ENCODE data around the gene HTR7.
"Not testable (repeated sequence)": the region's sequence is repeated elsewhere in the genome, so short reads cannot be mapped to it uniquely, and the experiment has no call there.

HTR7 gene

DNA sequence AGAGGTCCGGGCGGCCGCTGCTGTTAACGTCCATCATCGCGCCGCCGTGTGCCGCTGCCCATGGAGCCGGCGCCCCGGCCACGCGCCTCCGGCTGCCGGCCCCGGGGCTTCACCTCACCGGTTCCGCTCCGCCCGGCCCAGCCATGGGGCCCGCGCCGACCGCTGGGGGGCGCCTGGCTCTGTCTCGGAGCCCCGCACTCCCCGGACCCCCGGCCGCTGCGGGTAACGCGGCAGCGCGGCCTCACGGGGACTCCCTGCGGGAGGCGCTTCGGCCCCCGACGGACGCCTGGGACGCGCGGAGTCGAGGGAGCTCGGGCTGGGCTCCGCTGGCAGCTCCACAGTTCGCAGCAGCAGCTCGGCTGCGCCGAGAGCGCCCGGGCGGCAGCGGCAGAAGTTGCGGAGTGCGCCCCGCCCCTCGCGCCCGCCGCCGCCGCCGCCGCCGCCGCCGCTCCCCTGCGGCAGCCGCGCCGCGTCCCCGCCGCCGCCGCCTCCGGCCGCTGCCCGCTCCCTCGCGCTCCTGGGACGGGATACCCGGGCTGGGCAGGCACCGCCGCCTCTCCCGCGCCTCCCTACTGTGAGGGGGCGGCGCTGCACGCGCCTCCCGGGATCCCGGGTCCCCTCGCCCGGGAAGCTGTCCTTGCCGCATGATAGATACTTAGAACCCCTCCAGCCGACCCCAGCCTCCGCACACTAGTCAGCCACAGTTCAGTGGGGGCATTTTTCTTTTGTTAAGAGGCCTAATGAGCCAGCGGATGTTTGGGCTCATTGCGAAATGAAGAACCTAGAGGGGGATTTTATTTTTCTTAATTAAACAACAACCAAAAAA lies at the start of gene HTR7:
Gene HTR7 (minus strand): TSS at position 405 of the 826 bp plus-strand sequence. CDS start 368 bp downstream, at position 37.
- DNase-seq (ENCODE audit: low read depth): no peak

DNA sequence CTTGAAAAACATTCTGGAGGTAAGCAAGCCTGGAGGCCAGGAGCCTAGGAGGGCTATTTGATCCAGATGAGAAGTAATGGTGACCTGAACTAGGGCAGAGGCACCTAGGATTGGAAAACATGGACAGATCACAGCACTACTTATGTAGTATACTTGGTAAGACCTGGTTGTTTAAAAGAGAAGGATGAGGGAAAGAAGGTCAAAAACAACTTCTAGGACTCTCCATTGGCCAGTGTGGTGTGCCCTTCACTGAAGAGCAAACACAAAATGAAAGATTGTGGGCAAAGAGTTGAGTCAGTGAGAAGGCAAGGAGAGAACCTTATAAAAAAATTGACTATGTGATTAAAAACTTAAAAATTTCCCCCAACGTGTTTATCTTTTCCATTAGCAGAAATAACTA lies 48.8 kb upstream of the HTR7 start:
- no peak for DNase-seq (ENCODE audit: low read depth)

GRCh38 chr10:90905925-90906324 lies 48.1 kb upstream of the HTR7 start:
- no peak for DNase-seq (ENCODE audit: low read depth)

DNA sequence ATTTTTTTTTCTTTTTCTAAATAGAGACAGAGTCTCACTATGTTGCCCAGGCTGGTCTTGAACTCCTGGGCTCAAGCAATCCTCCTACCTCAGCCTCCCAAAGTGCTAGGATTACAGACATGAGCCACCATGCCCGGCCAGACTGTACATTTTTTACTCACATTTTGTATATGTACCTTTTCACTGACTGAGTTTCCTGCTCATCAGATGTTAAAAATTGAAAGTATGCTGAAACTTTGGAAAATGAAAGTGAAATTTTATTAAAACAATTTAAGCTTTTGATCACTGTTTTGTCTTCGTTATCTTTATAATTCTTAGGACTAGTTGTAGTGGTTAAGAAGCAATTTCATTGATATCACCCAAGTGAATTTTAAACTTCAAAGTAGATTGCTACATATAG lies 39.1 kb upstream of the HTR7 start:
- DNase-seq (ENCODE audit: low read depth): not testable (repeated sequence)

DNA sequence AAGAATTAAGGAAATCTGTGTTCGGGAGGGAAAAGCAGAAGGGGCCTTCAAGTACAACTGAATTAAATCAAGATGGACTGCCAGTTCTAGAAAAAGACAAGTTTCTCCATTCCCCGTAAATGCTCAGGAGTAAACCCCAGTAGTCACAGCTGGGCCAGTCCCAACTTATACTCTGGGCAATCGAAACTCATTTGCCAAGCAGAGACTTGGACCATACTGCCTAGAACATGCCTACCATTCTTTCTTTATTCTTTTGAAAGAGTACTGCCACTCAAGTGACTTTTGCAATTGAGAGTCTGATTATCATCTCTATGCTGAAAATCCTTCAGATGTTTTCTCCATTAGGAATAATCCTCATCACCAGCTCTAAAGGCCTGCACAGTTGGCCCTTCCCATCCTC lies 35.4 kb upstream of the HTR7 start:
- no peak for DNase-seq (ENCODE audit: low read depth)

- DNase-seq (ENCODE audit: low read depth): peak; percentile 37
These were observed 32.5 kb upstream of the HTR7 start for GRCh38 chr10:90890347-90890746.

- peak; percentile 3 for DNase-seq (ENCODE audit: low read depth)
These were observed 31.8 kb upstream of the HTR7 start for GRCh38 chr10:90889636-90890035.

- peak; percentile 4 for DNase-seq (ENCODE audit: low read depth)
These were observed 30.5 kb upstream of the HTR7 start for GRCh38 chr10:90888387-90888786.

DNA sequence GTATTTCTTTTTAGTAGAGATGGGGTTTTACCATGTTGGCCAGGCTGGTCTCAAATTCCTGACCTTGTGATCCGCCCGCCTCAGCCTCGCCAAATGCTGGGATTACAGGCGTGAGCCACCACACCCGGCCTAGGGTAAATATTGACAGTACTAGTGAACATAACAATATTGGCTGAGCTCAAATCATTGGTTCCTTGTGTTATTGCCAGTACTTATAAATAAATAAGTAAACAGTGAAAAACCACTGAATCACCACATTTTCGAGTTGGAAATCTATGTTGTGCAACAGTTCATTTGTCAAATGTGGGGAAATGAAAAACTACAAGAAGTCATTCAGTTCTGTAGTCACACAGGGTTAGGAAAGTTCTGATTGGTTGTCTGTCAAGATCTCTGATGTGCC lies 29.7 kb upstream of the HTR7 start:
- peak; percentile 80 for DNase-seq (ENCODE audit: low read depth)

GRCh38 chr10:90885176-90885575 lies 27.3 kb upstream of the HTR7 start:
- DNase-seq (ENCODE audit: low read depth): peak; percentile 92

GRCh38 chr10:90884431-90884830 lies 26.6 kb upstream of the HTR7 start:
- peak; percentile 53 for DNase-seq (ENCODE audit: low read depth)

- peak; percentile 45 for DNase-seq (ENCODE audit: low read depth)
These were observed 22.4 kb upstream of the HTR7 start for GRCh38 chr10:90880059-90880719.

DNA sequence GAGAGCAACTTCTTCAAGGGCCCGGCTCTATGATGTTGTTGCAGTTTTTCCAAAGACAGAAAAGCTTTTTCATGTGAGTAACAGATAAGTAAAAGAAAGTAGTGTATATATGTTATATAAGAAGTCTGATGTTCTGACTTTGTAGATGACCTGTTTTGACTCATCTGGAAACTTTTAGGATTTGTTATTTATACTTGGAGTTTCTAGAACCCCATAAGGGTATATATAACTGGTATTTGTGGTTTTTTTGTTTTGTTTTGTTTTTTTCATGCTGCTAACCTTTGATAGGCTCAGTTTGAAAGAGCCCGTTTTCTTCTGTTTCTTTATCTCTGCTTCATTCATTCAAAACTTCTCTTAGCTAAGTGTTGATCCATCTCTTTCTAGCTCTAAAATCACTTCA lies 21.2 kb upstream of the HTR7 start:
- DNase-seq (ENCODE audit: low read depth): no peak

DNA sequence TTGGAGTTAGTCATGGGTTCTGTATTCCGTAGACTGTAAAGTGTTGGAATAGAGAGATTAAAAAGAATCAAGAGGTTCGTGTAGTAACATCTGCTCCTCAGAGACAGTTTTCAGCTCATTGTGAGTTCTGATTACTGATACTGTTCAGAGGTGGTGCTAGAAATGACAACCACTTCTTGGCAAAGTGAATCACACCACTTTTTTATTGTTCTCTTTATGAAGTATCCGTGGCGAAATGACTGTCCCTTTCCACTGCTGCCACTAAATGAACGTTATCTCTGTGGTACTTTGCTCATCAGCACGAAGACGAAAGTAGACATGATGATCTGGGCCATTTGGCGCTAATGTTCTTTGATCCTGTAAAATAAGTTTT lies 14.8 kb upstream of the HTR7 start:
- no peak for DNase-seq (ENCODE audit: low read depth)

- DNase-seq (ENCODE audit: low read depth): peak; percentile 79
These were observed 14.2 kb upstream of the HTR7 start, which contains the start of gene RPP30 for GRCh38 chr10:90871766-90872647. Gene RPP30 (plus strand): TSS chr10:90871974. CDS start chr10:90871987, 13 bp downstream.

- peak; percentile 84 for DNase-seq (ENCODE audit: low read depth)
These were observed 13.5 kb upstream of the HTR7 start for GRCh38 chr10:90871279-90871765.

- DNase-seq (ENCODE audit: low read depth): no peak
These were observed 8.3 kb upstream of the HTR7 start for GRCh38 chr10:90866050-90866598.

DNA sequence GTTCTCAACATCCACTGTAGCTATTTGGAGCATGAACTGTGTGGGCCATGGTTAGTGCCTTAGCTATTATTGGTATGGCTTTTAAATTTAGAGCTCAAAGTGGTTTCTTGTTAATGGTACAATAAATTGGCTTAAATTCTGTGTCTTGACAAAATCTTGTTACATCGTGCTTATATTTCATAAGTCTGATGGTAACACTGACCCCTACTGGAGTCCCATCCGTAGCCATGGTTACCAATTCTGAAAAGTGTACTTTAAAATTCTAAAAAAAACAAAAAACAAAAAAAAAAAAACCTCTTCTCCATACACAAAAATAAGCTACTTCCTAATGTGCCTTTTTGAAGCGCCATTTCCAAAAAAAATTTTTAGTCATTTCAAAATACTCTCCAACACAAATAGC lies 7.6 kb upstream of the HTR7 start:
- DNase-seq (ENCODE audit: low read depth): peak; percentile 45

GRCh38 chr10:90862908-90863514 lies 5.2 kb upstream of the HTR7 start:
- DNase-seq (ENCODE audit: low read depth): peak; percentile 53

- DNase-seq (ENCODE audit: low read depth): no peak
These were observed 3.0 kb upstream of the HTR7 start for GRCh38 chr10:90860790-90861189.

GRCh38 chr10:90859321-90859751 lies 1.5 kb upstream of the HTR7 start:
- peak; percentile 93 for DNase-seq (ENCODE audit: low read depth)
